Liver (tissue), 3 donors: Measurements from ENCODE around the gene MTCP1.

Source experiments
- CTCF ChIP-seq: fragments of 150-350 bp; IDR thresholded peaks from 2 replicates; pipeline ENCODE4 v1.5.1; 2017; ENCODE audit warnings: improper control_type of control experiment, low read depth, low read length; ENCODE audit not compliant: missing input control
- HNF4A ChIP-seq, 2 donors: conservative IDR thresholded peaks; 2 replicates each; pipeline ENCODE4 v1.6.1; 2016; ENCODE audit warnings: antibody characterized with exemption in 2 of 2, mild to moderate bottlenecking in 2 of 2
- JUND ChIP-seq, 2 donors: IDR thresholded peaks; 2 replicates each; pipeline ENCODE4 v1.6.1; 2016; ENCODE audit warnings: antibody characterized with exemption in 2 of 2
- RAD21 ChIP-seq, 2 donors: IDR thresholded peaks; 2 replicates each; pipeline ENCODE4 v1.6.1; 2016; ENCODE audit warnings: antibody characterized with exemption in 2 of 2, mild to moderate bottlenecking in 2 of 2
- RXRA ChIP-seq, 2 donors: IDR thresholded peaks; 2 replicates each; pipeline ENCODE4 v1.6.1; 2017 to 2018; ENCODE audit warnings: antibody characterized with exemption in 2 of 2, mild to moderate bottlenecking in 1 of 2
- SP1 ChIP-seq: IDR thresholded peaks from 2 replicates; pipeline ENCODE4 v1.6.1; 2018; ENCODE audit warnings: antibody characterized with exemption, mild to moderate bottlenecking
- donor health status: healthy.
- donor health status: healthy.

GRCh38 chrX:155086961-155087735, 16.2 kb upstream of the MTCP1 start:
- TF ChIP-seq HNF4A (conservative IDR thresholded peaks at IDR 0.05) (no peak), RXRA (IDR thresholded peaks at IDR 0.05) (no peak), RAD21 (IDR thresholded peaks at IDR 0.05) (no peak), CTCF (no peak), SP1 (no peak), JUND (IDR thresholded peaks at IDR 0.05) (no peak)
